ENCODE measurements around the gene SRSF4. TPM values are rescaled to one million over a fixed set of nuclear protein-coding genes. Genes with fewer than 3 reads are reported as not detected.
A peak's percentile ranks its signal among the peaks of the same experiment; 100 is the strongest.

SRSF4 gene
- polyA plus RNA-seq, 1 donor from 2014 or later, result 59.7 TPM

DNA sequence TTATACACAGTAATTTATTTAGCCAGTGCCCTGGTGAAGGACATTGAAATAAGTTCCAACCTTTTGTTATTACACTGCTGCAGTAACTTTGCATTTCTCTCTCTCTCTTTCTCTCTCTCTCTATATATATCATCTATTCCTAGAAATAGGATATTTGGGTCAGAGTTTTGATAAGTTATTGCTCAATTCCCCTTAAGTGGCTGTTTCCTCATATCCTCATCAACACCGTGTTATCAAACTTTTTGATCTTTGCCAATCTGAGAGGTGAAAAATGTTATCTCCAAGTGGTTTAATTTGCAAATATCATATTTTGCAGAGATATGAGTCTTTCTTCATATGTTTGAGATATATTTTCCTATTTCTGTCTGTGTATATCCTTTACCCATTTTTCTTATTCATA lies 1.6 kb upstream of the SRSF4 start:
- Histone ChIP-seq H3K4me3 (ENCODE audit: low read length) (no peak overlapping the region), H3K27ac (ENCODE audit: low read length) (no peak overlapping the region), H2AFZ (ENCODE audit: low read depth, low read length) (no peak overlapping the region), H3K36me3 (ENCODE audit: insufficient read depth, low read length) (no peaks in the 10 kb centered on the region), H3K9ac (ENCODE audit: low read length) (no peak overlapping the region), H4K20me1 (ENCODE audit: insufficient read depth) (peaks cover 10% of the 10 kb centered on the region), H3K9me3 (ENCODE audit: low read length) (no peaks in the 10 kb centered on the region), H3K27me3 (ENCODE audit: insufficient read depth, low read depth, low read length) (no peaks in the 10 kb centered on the region), H3K4me2 (ENCODE audit: low read length) (no peak overlapping the region), H3K9me2 (ENCODE audit: insufficient read depth, low read length) (no peaks in the 10 kb centered on the region), H3F3A (ENCODE audit: insufficient read depth, low read length, poor library complexity, severe bottlenecking) (no peaks in the 10 kb centered on the region), H3K79me2 (replicated peaks; ENCODE audit: insufficient read depth, low read length) (peaks cover 28% of the 10 kb centered on the region)
- TF ChIP-seq MXI1 (conservative IDR thresholded peaks at IDR 0.05; ENCODE audit: poor library complexity, severe bottlenecking) (no peak), RAD21 (conservative IDR thresholded peaks at IDR 0.05) (no peak), EZH2 (IDR thresholded peaks at IDR 0.05; ENCODE audit: borderline replicate concordance, insufficient read depth, low read length, poor library complexity, severe bottlenecking) (no peak)
- TF ChIP-seq, protein P1, sequence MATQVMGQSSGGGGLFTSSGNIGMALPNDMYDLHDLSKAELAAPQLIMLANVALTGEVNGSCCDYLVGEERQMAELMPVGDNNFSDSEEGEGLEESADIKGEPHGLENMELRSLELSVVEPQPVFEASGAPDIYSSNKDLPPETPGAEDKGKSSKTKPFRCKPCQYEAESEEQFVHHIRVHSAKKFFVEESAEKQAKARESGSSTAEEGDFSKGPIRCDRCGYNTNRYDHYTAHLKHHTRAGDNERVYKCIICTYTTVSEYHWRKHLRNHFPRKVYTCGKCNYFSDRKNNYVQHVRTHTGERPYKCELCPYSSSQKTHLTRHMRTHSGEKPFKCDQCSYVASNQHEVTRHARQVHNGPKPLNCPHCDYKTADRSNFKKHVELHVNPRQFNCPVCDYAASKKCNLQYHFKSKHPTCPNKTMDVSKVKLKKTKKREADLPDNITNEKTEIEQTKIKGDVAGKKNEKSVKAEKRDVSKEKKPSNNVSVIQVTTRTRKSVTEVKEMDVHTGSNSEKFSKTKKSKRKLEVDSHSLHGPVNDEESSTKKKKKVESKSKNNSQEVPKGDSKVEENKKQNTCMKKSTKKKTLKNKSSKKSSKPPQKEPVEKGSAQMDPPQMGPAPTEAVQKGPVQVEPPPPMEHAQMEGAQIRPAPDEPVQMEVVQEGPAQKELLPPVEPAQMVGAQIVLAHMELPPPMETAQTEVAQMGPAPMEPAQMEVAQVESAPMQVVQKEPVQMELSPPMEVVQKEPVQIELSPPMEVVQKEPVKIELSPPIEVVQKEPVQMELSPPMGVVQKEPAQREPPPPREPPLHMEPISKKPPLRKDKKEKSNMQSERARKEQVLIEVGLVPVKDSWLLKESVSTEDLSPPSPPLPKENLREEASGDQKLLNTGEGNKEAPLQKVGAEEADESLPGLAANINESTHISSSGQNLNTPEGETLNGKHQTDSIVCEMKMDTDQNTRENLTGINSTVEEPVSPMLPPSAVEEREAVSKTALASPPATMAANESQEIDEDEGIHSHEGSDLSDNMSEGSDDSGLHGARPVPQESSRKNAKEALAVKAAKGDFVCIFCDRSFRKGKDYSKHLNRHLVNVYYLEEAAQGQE (IDR thresholded peaks at IDR 0.05; ENCODE audit: borderline replicate concordance), result no peak
- TF ChIP-seq, protein P2, sequence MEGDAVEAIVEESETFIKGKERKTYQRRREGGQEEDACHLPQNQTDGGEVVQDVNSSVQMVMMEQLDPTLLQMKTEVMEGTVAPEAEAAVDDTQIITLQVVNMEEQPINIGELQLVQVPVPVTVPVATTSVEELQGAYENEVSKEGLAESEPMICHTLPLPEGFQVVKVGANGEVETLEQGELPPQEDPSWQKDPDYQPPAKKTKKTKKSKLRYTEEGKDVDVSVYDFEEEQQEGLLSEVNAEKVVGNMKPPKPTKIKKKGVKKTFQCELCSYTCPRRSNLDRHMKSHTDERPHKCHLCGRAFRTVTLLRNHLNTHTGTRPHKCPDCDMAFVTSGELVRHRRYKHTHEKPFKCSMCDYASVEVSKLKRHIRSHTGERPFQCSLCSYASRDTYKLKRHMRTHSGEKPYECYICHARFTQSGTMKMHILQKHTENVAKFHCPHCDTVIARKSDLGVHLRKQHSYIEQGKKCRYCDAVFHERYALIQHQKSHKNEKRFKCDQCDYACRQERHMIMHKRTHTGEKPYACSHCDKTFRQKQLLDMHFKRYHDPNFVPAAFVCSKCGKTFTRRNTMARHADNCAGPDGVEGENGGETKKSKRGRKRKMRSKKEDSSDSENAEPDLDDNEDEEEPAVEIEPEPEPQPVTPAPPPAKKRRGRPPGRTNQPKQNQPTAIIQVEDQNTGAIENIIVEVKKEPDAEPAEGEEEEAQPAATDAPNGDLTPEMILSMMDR (IDR thresholded peaks at IDR 0.05; ENCODE audit: poor library complexity, severe bottlenecking), result no peak

DNA sequence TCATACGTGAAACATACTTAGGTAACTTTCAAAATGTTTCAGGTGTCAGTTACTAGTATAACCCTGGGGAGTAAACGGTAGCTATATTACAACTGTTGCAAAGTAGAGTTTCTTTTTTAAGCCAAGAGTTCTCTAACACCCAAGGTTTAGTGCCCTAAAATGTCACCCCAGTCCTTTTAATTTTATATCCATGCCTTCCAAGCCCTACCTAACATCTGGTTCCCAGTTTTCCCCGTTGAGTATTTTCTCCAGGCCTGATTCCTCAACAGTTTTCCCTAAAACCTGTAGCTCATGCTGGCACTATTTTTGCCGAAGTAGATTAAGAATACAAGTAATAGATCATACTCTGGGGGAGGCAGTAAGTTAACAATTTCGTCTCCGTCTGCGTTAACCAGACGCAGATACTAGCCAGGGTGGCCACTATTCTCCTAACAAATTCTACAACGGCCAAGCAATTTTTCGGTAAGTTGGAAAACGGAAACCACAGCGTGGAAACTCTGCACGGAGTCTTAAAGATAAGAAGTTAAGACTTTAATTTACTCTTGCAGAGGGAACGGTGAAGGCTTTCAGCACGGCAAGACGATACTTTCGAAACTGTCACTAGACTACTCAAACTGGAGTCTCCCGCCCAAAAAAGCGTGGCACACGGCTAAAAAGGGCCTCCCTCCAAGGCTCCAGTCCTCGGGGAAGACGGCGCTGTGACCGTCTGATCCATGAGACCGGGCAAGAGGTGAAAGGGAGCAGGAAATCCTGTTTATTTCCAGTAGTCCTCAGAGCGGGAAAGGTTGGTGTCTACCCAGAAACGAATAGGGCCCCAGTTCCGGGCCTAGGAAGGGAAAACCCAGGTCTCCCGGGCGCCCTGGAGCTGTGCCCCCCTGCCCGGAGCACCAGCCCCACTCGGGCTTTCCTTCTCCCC lies 945 bp downstream of the SRSF4 start:
- peaks cover 10% of the 10 kb centered on the region for H4K20me1 ChIP-seq (ENCODE audit: insufficient read depth)
- H3K4me2 ChIP-seq (ENCODE audit: low read length), result peak overlapping the region; percentile 87
- H3K27ac ChIP-seq (ENCODE audit: low read length), result peak overlapping the region; percentile 100
- no peaks in the 10 kb centered on the region for H3K9me3 ChIP-seq (ENCODE audit: low read length)
- H3K79me2 ChIP-seq (replicated peaks; ENCODE audit: insufficient read depth, low read length), result peaks cover 51% of the 10 kb centered on the region
- no peaks in the 10 kb centered on the region for H3K27me3 ChIP-seq (ENCODE audit: insufficient read depth, low read depth, low read length)
- peak overlapping the region; percentile 100 for H3K9ac ChIP-seq (ENCODE audit: low read length)
- no peaks in the 10 kb centered on the region for H3F3A ChIP-seq (ENCODE audit: insufficient read depth, low read length, poor library complexity, severe bottlenecking)
- H3K4me3 ChIP-seq (ENCODE audit: low read length), result peak overlapping the region; percentile 87
- H3K36me3 ChIP-seq (ENCODE audit: insufficient read depth, low read length), result no peaks in the 10 kb centered on the region
- peak overlapping the region; percentile 92 for H2AFZ ChIP-seq (ENCODE audit: low read depth, low read length)
- TF ChIP-seq, protein P1 (IDR thresholded peaks at IDR 0.05; ENCODE audit: borderline replicate concordance), result no peak
- no peak for TF ChIP-seq EZH2 (IDR thresholded peaks at IDR 0.05; ENCODE audit: borderline replicate concordance, insufficient read depth, low read length, poor library complexity, severe bottlenecking)
- TF ChIP-seq, protein P2 (IDR thresholded peaks at IDR 0.05; ENCODE audit: poor library complexity, severe bottlenecking), result no peak
- no peak for TF ChIP-seq EP300 (conservative IDR thresholded peaks at IDR 0.05; ENCODE audit: poor library complexity, severe bottlenecking)
- no peak for TF ChIP-seq POLR2AphosphoS5 (IDR thresholded peaks at IDR 0.05)
- no peak for TF ChIP-seq TAF1 (IDR thresholded peaks at IDR 0.05; ENCODE audit: low read depth)
- TF ChIP-seq RAD21 (conservative IDR thresholded peaks at IDR 0.05), result no peak
- TF ChIP-seq SMC3 (conservative IDR thresholded peaks at IDR 0.05; ENCODE audit: poor library complexity), result no peak
- no peak for TF ChIP-seq MXI1 (conservative IDR thresholded peaks at IDR 0.05; ENCODE audit: poor library complexity, severe bottlenecking)
- no peaks in the 10 kb centered on the region for H3K9me2 ChIP-seq (ENCODE audit: insufficient read depth, low read length)
